Glutamatergic neuron (in vitro differentiated cells): ENCODE results near the gene R3HDM1. TPM values are rescaled to one million over a fixed set of nuclear protein-coding genes. Genes with fewer than 3 reads are reported as not detected.

Experiments
- DNase-seq: peaks from one replicate; pipeline ENCODE4 v3.0.0; 2022
- H3K27ac Mint-ChIP-seq: one replicate; pipeline ENCODE4 v1.8.0; 2020; ENCODE audit warnings: mild to moderate bottlenecking, mixed read lengths, inconsistent platforms; ENCODE audit not compliant: unreplicated experiment
- H3K27me3 Mint-ChIP-seq: one replicate; pipeline ENCODE4 v1.8.0; 2020; ENCODE audit warnings: mild to moderate bottlenecking, moderate library complexity, mixed read lengths, inconsistent platforms; ENCODE audit not compliant: unreplicated experiment
- H3K36me3 Mint-ChIP-seq: one replicate; pipeline ENCODE4 v1.8.0; 2020; ENCODE audit warnings: mild to moderate bottlenecking, mixed read lengths, inconsistent platforms; ENCODE audit not compliant: unreplicated experiment
- H3K4me1 Mint-ChIP-seq: one replicate; pipeline ENCODE4 v1.8.0; 2020; ENCODE audit warnings: mild to moderate bottlenecking, low read depth, mixed read lengths, inconsistent platforms; ENCODE audit not compliant: unreplicated experiment
- H3K4me3 Mint-ChIP-seq: one replicate; pipeline ENCODE4 v1.8.0; 2020; ENCODE audit warnings: mild to moderate bottlenecking, mixed read lengths, inconsistent platforms; ENCODE audit not compliant: unreplicated experiment
- H3K9me3 Mint-ChIP-seq: one replicate; pipeline ENCODE4 v1.8.0; 2020; ENCODE audit warnings: mild to moderate bottlenecking, moderate library complexity, mixed read lengths, inconsistent platforms; ENCODE audit not compliant: unreplicated experiment
- CTCF ChIP-seq: fragments of 200-600 bp; sonication (generic); IDR thresholded peaks from one replicate; pipeline ENCODE4 v1.5.0; 2021; ENCODE audit not compliant: partially characterized antibody, unreplicated experiment
- total RNA-seq: library from RNA; stranded (reverse); fragmentation: NEBNext Ultra II Directional; extraction: Animal tissue kit (Norgen Biotek cat#: 25700); gene quantifications from one replicate; pipeline ENCODE4 v1.2.1, GENCODE V29; 2021; ENCODE audit not compliant: unreplicated experiment

The R3HDM1 gene
- total RNA-seq, 1 donor from 2014 or later: 57.7 TPM

DNA sequence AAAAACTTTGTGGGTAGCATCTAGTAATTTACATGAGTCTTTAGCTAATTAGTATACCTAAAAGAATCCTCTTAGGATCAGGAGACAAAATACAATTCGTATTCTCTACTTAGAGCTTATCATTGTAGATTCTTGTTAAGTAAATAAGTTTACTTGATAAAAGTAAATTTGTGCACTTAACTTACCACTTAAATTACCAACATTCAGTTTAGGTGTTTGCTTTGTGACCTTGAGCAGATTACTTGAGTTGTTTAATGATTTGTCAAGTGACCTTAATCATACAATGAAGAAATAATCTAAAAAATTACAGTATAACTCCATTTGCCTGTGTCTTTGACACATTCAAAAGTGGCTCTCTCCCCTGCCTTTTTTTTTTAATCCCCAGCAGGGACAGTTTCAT is 143.2 kb downstream of the R3HDM1 start:
- DNase-seq: no peak
- H3K27me3 Mint-ChIP-seq: no peaks in the 10 kb centered on the region
- H3K4me3 Mint-ChIP-seq: no peak overlapping the region
- H3K36me3 Mint-ChIP-seq: no peaks in the 10 kb centered on the region
- no peak overlapping the region for H3K27ac Mint-ChIP-seq
- no peaks in the 10 kb centered on the region for H3K4me1 Mint-ChIP-seq
- H3K9me3 Mint-ChIP-seq: no peaks in the 10 kb centered on the region
- no peak for TF ChIP-seq CTCF

- Mint-ChIP-seq H3K27ac (no peak overlapping the region), H3K36me3 (no peaks in the 10 kb centered on the region), H3K4me3 (no peak overlapping the region), H3K9me3 (no peaks in the 10 kb centered on the region), H3K27me3 (no peaks in the 10 kb centered on the region), H3K4me1 (no peaks in the 10 kb centered on the region)
- no peak for DNase-seq
- no peak for TF ChIP-seq CTCF
Measured at GRCh38 chr2:135676031-135676430, 144.7 kb downstream of the R3HDM1 start.

- no peaks in the 10 kb centered on the region for H3K4me1 Mint-ChIP-seq
- no peaks in the 10 kb centered on the region for H3K27me3 Mint-ChIP-seq
- H3K27ac Mint-ChIP-seq: no peak overlapping the region
- no peak for DNase-seq
- H3K36me3 Mint-ChIP-seq: no peaks in the 10 kb centered on the region
- no peak overlapping the region for H3K4me3 Mint-ChIP-seq
- H3K9me3 Mint-ChIP-seq: no peaks in the 10 kb centered on the region
- no peak for TF ChIP-seq CTCF
Measured at GRCh38 chr2:135679125-135679524, 147.8 kb downstream of the R3HDM1 start.

DNA sequence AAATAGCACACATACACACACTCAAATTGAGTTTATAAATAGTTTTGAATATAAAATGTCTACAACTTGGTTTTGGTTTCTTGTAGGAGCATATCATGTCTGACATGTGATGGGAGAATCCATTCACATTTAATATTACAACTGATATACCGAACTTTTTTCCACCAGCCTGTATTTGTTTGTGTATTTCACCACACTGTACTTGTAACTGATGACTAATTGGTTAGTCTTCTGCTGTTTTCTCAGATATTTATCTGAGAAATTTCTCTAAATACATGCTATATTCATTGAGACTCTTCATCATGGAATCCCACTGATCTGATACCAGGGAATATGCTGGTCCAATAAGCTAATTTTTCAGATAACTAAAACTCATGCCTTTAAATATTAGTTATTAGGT is 154.1 kb downstream of the R3HDM1 start:
- Mint-ChIP-seq H3K4me3 (no peak overlapping the region), H3K36me3 (no peaks in the 10 kb centered on the region), H3K27ac (no peak overlapping the region), H3K4me1 (no peaks in the 10 kb centered on the region), H3K27me3 (peaks cover 2% of the 10 kb centered on the region), H3K9me3 (peaks cover 2% of the 10 kb centered on the region)
- no peak for TF ChIP-seq CTCF
- no peak for DNase-seq

- H3K9me3 Mint-ChIP-seq: peaks cover 2% of the 10 kb centered on the region
- H3K4me3 Mint-ChIP-seq: no peak overlapping the region
- DNase-seq: no peak
- no peak overlapping the region for H3K27ac Mint-ChIP-seq
- TF ChIP-seq CTCF: no peak
- peaks cover 2% of the 10 kb centered on the region for H3K27me3 Mint-ChIP-seq
- no peaks in the 10 kb centered on the region for H3K36me3 Mint-ChIP-seq
- H3K4me1 Mint-ChIP-seq: no peaks in the 10 kb centered on the region
Measured at GRCh38 chr2:135688978-135689377, 157.7 kb downstream of the R3HDM1 start.
